ENCODE data around the gene ALDH3B2. TPM values are rescaled to one million over a fixed set of nuclear protein-coding genes. Genes with fewer than 3 reads are reported as not detected.

ALDH3B2 gene
- total RNA-seq, 1 experiment from 2014 or later = not detected

DNA sequence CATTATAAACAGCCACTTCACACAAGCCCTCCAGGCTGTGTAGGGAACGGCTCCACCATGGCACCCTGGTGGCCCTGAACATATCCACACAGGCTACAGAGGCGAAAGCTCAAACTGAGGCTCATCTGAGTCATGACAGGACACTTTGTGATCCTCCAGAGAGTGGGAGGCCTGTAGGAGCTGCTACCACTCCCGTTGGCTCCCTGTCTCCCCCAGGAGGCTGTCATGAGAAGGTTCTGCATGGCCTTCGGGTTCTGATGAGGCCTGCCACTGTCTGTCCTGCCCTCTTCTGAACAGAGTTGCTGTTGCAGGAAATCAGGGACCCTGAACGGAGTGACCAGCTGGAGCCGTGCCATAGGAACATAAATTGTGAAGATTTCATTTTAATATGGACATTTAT lies 23.8 kb upstream of the ALDH3B2 start:
- peaks cover 9% of the 10 kb centered on the region for H3K27me3 Mint-ChIP-seq (ENCODE audit: low read depth)
- Histone ChIP-seq H2AFZ (ENCODE audit: low read length) (no peak overlapping the region), H3K27ac (ENCODE audit: insufficient read length, low read depth, low read length) (no peak overlapping the region), H3T11ph (ENCODE audit: low read length) (no peak overlapping the region), H2BK15ac (ENCODE audit: low read depth, low read length) (no peak overlapping the region), H2BK5ac (ENCODE audit: insufficient read length, low read length) (no peak overlapping the region), H3K56ac (ENCODE audit: insufficient read length, low read depth, low read length) (no peak overlapping the region), H2BK120ac (ENCODE audit: low read depth, low read length, poor library complexity, severe bottlenecking) (no peak overlapping the region), H3K23ac (ENCODE audit: insufficient read length, low read depth, low read length) (no peak overlapping the region), H2AK5ac (ENCODE audit: insufficient read length, low read length) (no peak overlapping the region), H3K4me2 (ENCODE audit: insufficient read depth, insufficient read length, low read length) (no peak overlapping the region), H2BK20ac (ENCODE audit: low read depth, low read length, poor library complexity, severe bottlenecking) (no peak overlapping the region), H4K8ac (replicated peaks; ENCODE audit: insufficient read length, low read depth, low read length) (no peak overlapping the region), H4K91ac (ENCODE audit: insufficient read length, low read depth, low read length) (no peak overlapping the region), H2BK12ac (ENCODE audit: insufficient read length, low read depth, low read length) (no peak overlapping the region), H4K20me1 (ENCODE audit: control insufficient read depth, insufficient read depth, insufficient read length) (no peaks in the 10 kb centered on the region), H3K79me2 (ENCODE audit: insufficient read depth, low read length) (no peaks in the 10 kb centered on the region), H3K23me2 (ENCODE audit: insufficient read length, low read depth, low read length, poor library complexity, severe bottlenecking) (no peaks in the 10 kb centered on the region), H3K9ac (ENCODE audit: extremely low read depth, insufficient read length, low read length) (no peak overlapping the region), H3K4me1 (ENCODE audit: insufficient read depth, low read length) (no peaks in the 10 kb centered on the region), H3K27me3 (ENCODE audit: insufficient read depth, low read length) (no peaks in the 10 kb centered on the region), H3K18ac (ENCODE audit: insufficient read length, low read depth, low read length) (no peak overlapping the region), H3K14ac (ENCODE audit: insufficient read depth, low read length) (no peak overlapping the region), H3K4ac (ENCODE audit: low read depth, low read length) (no peak overlapping the region), H3K9me3 (ENCODE audit: control insufficient read depth, low read depth, low read length) (peaks cover 10% of the 10 kb centered on the region), H3K79me1 (ENCODE audit: insufficient read depth, low read depth, low read length, poor library complexity, severe bottlenecking) (no peaks in the 10 kb centered on the region), H4K5ac (ENCODE audit: insufficient read length, low read depth, low read length) (no peak overlapping the region)
- WGBS (ENCODE audit: extremely low coverage, insufficient read length, low lambda C conversion rate) = no CpG with 5 or more reads among the region's 6 CpGs
- peak overlapping the region in 1 of 3 experiments; percentile 77; a peak in 1 of 7 replicates for H3K27ac Mint-ChIP-seq
- peaks cover 0 to 5% (median 3%) of the 10 kb centered on the region in 3 experiments; a peak in 5 of 7 replicates for H3K36me3 Mint-ChIP-seq (ENCODE audit: insufficient read depth in 1 of 3, low read depth in 3 of 3)
- TF ChIP-seq CTCF (conservative IDR thresholded peaks at IDR 0.05) = peak; percentile 58
- no peak overlapping the region for H3K4me3 Mint-ChIP-seq
- DNase-seq = peak; percentile 49
- H3K9me3 Mint-ChIP-seq = peaks cover 20 to 24% of the 10 kb centered on the region in 2 experiments
- peaks cover 2 to 10% of the 10 kb centered on the region in 2 experiments; a peak in 2 of 4 replicates for H3K4me1 Mint-ChIP-seq
